Epithelial cell of esophagus (primary cell): ENCODE measurements around the gene CCDC197.

ENCODE experiments used
- DNase-seq: peaks from one replicate; pipeline ENCODE4 v3.0.0; 2010; ENCODE audit warnings: low read depth
- H3K4me3 ChIP-seq: 2 replicates; pipeline ENCODE4 v1.5.1; 2011; ENCODE audit warnings: mild to moderate bottlenecking, low read length, control low read depth
- CTCF ChIP-seq: IDR thresholded peaks from 2 replicates; pipeline ENCODE4 v1.5.1; 2011; ENCODE audit warnings: low read depth, mild to moderate bottlenecking, low read length, control low read depth, inconsistent platforms; ENCODE audit not compliant: insufficient read depth; ENCODE audit errors: missing control alignments

The CCDC197 gene

GRCh38 chr14:93978735-93979134, 18.4 kb upstream of the CCDC197 start:
- no peak for TF ChIP-seq CTCF
- DNase-seq, result no peak
- H3K4me3 ChIP-seq, result no peak overlapping the region

- no peak overlapping the region for H3K4me3 ChIP-seq
- DNase-seq, result no peak
- TF ChIP-seq CTCF, result no peak
Observed at GRCh38 chr14:93980456-93981201, 16.5 kb upstream of the CCDC197 start.

- no peak overlapping the region for H3K4me3 ChIP-seq
- TF ChIP-seq CTCF, result no peak
- DNase-seq, result no peak
Observed at GRCh38 chr14:93981316-93982229, 15.5 kb upstream of the CCDC197 start.

- H3K4me3 ChIP-seq, result no peak overlapping the region
- no peak for TF ChIP-seq CTCF
Observed at GRCh38 chr14:93982230-93983007, 14.7 kb upstream of the CCDC197 start.

GRCh38 chr14:93984070-93984469, 13.0 kb upstream of the CCDC197 start:
- no peak overlapping the region for H3K4me3 ChIP-seq
- DNase-seq, result peak; percentile 22
- TF ChIP-seq CTCF, result no peak

More at GRCh38 chr14:93982230-93983007, 14.7 kb upstream of the CCDC197 start:
- DNase-seq, result no peak

GRCh38 chr14:93984987-93985410, 12.1 kb upstream of the CCDC197 start:
- H3K4me3 ChIP-seq, result no peak overlapping the region
- DNase-seq, result peak; percentile 27
- TF ChIP-seq CTCF, result peak; percentile 24
